Activated naive CD4-positive, alpha-beta T cell treated with anti-CD3 and anti-CD28 coated beads, Interleukin-2, amount 10 ng/mL, durations not matched to agents 7 days and 5 days (primary cell): Measurements from ENCODE around the gene ZNF845.
"Not testable (repeated sequence)": the region's sequence is repeated elsewhere in the genome, so short reads cannot be mapped to it uniquely, and the experiment has no call there.

Source experiments
- CTCF ChIA-PET: fragments of 350-600 bp; sonication (Branson Sonifier 250); formaldehyde crosslinking; loops from one replicate; lab custom pipeline; 2021; ENCODE audit warnings: antibody characterized with exemption; lab: Charles Lee
- DNase-seq: peaks from one replicate; pipeline ENCODE4 v3.0.0-alpha.2; 2020
- H3K27ac Mint-ChIP-seq: one replicate; pipeline ENCODE4 v1.8.0; 2021; ENCODE audit warnings: mild to moderate bottlenecking, moderate library complexity, mixed read lengths
- H3K27me3 Mint-ChIP-seq: one replicate; pipeline ENCODE4 v1.8.0; 2021; ENCODE audit warnings: mild to moderate bottlenecking, mixed read lengths
- H3K36me3 Mint-ChIP-seq: one replicate; pipeline ENCODE4 v1.8.0; 2021; ENCODE audit warnings: mixed read lengths
- H3K4me1 Mint-ChIP-seq: one replicate; pipeline ENCODE4 v1.8.0; 2021; ENCODE audit warnings: mixed read lengths
- H3K4me3 Mint-ChIP-seq: one replicate; pipeline ENCODE4 v1.8.0; 2021; ENCODE audit warnings: mild to moderate bottlenecking, moderate library complexity, mixed read lengths
- H3K9me3 Mint-ChIP-seq: one replicate; pipeline ENCODE4 v1.8.0; 2021; ENCODE audit warnings: mixed read lengths

ZNF845 gene

DNA sequence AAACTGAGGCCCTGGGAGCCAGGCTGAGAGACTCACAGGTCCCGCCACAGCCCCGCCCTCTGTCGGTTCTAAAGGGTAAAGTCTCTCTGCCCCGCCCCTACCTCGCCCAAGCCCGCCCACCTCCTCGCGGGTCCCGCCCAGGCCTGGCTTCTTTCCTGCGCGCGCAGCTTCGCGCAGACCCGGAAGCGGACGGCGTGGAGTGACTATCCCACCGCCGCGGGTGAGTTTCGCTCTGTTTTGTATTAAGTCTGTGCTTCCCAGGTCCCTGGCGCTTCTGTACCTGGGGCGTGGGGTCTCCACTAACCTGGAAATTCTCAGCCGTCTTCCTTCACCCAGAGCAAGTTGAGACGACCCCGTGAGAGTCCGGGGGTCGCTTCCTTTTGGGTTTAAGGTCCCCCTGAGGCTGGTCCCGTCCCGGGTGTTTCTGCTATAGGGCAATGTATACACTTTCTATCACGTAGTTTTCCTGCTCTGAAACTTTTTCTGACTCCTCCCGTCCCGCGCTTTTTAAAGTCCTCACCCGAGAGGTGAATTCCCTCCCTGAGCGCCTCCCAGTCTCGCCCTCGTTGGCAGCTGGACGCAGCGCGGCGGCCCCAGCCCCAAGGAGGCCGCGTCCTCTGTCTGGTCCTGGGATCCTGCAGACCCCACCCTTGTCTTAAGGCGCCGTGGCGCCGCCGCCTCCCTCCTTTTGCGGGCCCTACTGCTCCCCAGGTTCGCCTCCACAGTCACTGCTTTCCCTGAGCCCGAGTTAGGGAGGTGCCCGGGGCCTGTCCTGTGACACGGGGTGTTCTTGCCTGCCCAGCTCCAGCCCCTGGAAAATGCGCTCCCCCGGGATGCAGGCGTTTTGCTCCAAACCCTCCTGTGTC lies 61.7 kb downstream of the ZNF845 start, which contains the start of gene ZNF765:
TSS of gene ZNF765 (plus strand) at position 176 of the 866 bp plus-strand sequence. CDS start 2,867 bp downstream, outside the sequence.
- peak within 1 kb of the TSS; percentile 85 for H3K4me3 Mint-ChIP-seq
- peaks cover 31% of the 10 kb centered on the region for H3K9me3 Mint-ChIP-seq
- peak within 1 kb of the TSS; percentile 91 for H3K27ac Mint-ChIP-seq
- H3K27me3 Mint-ChIP-seq = peaks cover 5% of the 10 kb centered on the region
- H3K4me1 Mint-ChIP-seq = peaks cover 28% of the 10 kb centered on the region
- CTCF ChIA-PET = no interaction called here
- peak; percentile 96 for DNase-seq
- H3K36me3 Mint-ChIP-seq = peaks cover 40% of the 10 kb centered on the region

DNA sequence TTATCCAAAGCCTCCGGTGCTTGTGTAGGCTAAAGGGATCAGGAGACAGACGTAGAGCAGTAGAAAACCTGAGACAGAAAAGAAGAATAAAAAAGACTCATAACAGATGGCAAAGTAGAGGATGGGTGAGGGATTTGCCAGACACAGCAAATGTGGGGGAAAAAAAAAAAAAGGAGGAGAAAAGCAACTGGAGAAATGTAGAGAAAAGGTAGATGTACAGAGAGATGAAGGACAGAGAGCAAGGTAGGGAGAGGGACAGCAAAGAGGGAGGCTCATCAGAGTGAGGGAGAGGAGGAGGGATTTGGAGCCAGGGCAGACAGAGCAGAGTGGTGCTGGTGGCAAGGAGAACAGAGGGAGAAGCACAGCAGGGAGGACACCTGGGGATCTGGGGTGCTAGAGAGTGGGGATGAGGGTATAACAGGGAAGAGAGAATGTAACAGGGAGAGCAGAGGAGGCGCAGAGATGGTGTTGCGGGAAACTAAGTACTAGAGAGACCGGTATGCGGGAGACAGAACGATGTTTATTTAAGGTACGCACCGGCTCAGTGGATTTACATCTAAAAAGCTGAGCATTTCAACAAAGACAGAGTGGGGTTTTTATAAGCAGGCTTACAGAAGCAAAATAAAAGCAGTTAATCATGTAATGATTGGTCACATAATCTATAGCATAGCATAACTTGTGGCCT lies 62.4 kb downstream of the ZNF845 start:
- H3K27ac Mint-ChIP-seq = peak overlapping the region; percentile 91
- H3K9me3 Mint-ChIP-seq = peaks cover 29% of the 10 kb centered on the region
- H3K4me3 Mint-ChIP-seq = peak overlapping the region; percentile 85
- CTCF ChIA-PET = interaction anchor here (0.9 kb wide), 1 partner anchor 29 kb away, joined by 3 read pairs; no protein-coding TSS in a partner anchor
- peaks cover 44% of the 10 kb centered on the region for H3K36me3 Mint-ChIP-seq
- H3K27me3 Mint-ChIP-seq, DNase-seq: not testable (repeated sequence)
- H3K4me1 Mint-ChIP-seq = peaks cover 28% of the 10 kb centered on the region

DNA sequence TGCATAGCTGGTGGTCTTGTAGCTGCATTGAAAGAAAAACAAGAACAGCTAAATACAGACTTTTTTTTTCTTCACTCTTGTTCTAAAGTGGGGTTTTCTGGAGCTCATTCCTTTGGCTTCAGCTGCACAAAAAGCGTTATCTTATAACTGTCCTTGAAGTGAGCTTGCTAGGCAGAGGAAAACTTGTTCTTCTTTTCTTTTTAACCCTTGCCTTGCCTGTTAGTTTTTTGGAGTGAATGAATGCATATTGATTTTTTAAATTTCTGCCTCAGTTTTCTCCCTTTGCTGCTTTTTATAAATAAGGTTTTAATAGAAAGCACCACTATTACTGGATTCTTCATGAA lies 62.9 kb downstream of the ZNF845 start:
- no peak for DNase-seq
- H3K4me1 Mint-ChIP-seq = peaks cover 28% of the 10 kb centered on the region
- no peak overlapping the region for H3K27ac Mint-ChIP-seq
- CTCF ChIA-PET = interaction anchor here (0.9 kb wide), 1 partner anchor 29 kb away, joined by 3 read pairs; no protein-coding TSS in a partner anchor
- peaks cover 5% of the 10 kb centered on the region for H3K27me3 Mint-ChIP-seq
- H3K9me3 Mint-ChIP-seq = peaks cover 30% of the 10 kb centered on the region
- H3K36me3 Mint-ChIP-seq = peaks cover 47% of the 10 kb centered on the region
- H3K4me3 Mint-ChIP-seq = peak overlapping the region; percentile 85

DNA sequence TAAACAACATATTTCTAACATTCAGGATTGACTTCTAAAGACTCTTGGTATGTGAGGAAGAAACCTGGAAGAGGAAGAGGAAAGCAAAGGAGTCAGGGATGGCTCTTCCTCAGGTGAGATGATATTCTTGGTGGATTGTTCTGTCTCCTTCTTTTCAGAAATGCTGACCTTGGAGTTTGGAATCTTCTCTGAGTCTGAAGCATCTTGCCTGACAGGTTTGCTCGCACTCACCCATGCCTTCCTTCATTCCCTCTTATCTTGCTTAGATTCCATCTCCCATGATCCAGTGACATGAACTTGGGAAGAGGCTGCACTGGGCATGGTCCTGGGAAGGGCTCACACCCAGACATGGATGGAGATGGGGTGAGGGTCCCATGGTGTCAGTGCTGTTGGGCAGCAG lies 64.4 kb downstream of the ZNF845 start:
- H3K27me3 Mint-ChIP-seq, CTCF ChIA-PET, H3K27ac Mint-ChIP-seq, DNase-seq, H3K4me3 Mint-ChIP-seq: not testable (repeated sequence)
- peaks cover 34% of the 10 kb centered on the region for H3K9me3 Mint-ChIP-seq
- H3K4me1 Mint-ChIP-seq = peaks cover 28% of the 10 kb centered on the region
- H3K36me3 Mint-ChIP-seq = peaks cover 61% of the 10 kb centered on the region
